Parathyroid adenoma (tissue), 2 donors: Measurements from ENCODE around the gene ADSS1.

ENCODE experiments used
- H2AFZ ChIP-seq: fragments of 300-600 bp; sonication (generic); one replicate; pipeline ENCODE4 v1.7.0; 2017; ENCODE audit warnings: antibody characterized with exemption, mild to moderate bottlenecking
- H3K27ac ChIP-seq: fragments of 300-600 bp; sonication (generic); one replicate; pipeline ENCODE4 v1.7.0; 2017
- H3K27me3 ChIP-seq: fragments of 300-600 bp; sonication (generic); one replicate; pipeline ENCODE4 v1.7.0; 2017; ENCODE audit warnings: low read length; ENCODE audit not compliant: control insufficient read depth, insufficient read depth
- H3K36me3 ChIP-seq: fragments of 300-600 bp; sonication (generic); one replicate; pipeline ENCODE4 v1.7.0; 2017; ENCODE audit warnings: low read length; ENCODE audit not compliant: control insufficient read depth, insufficient read depth
- H3K4me1 ChIP-seq: fragments of 300-600 bp; sonication (generic); one replicate; pipeline ENCODE4 v1.7.0; 2017; ENCODE audit warnings: control low read depth
- H3K4me2 ChIP-seq: fragments of 300-600 bp; sonication (generic); one replicate; pipeline ENCODE4 v1.7.0; 2017; ENCODE audit warnings: low read length
- H3K4me3 ChIP-seq: fragments of 300-600 bp; sonication (generic); one replicate; pipeline ENCODE4 v1.7.0; 2017; ENCODE audit warnings: low read depth, low read length
- H3K79me2 ChIP-seq: fragments of 300-600 bp; sonication (generic); one replicate; pipeline ENCODE4 v1.7.0; 2017; ENCODE audit warnings: control low read depth
- H3K9ac ChIP-seq: fragments of 300-600 bp; sonication (generic); one replicate; pipeline ENCODE4 v1.7.0; 2017; ENCODE audit warnings: mild to moderate bottlenecking
- H3K9me3 ChIP-seq: fragments of 300-600 bp; sonication (generic); one replicate; pipeline ENCODE4 v1.7.0; 2017; ENCODE audit warnings: low read length; ENCODE audit not compliant: control insufficient read depth
- TF ChIP-seq, protein P1 (sequence below): fragments of 300-600 bp; sonication (generic); IDR thresholded peaks from one replicate; pipeline ENCODE4 v1.7.0; 2017; ENCODE audit warnings: antibody characterized with exemption, mild to moderate bottlenecking
- donor health status: primary hyperparathyroidism.

Gene ADSS1

DNA sequence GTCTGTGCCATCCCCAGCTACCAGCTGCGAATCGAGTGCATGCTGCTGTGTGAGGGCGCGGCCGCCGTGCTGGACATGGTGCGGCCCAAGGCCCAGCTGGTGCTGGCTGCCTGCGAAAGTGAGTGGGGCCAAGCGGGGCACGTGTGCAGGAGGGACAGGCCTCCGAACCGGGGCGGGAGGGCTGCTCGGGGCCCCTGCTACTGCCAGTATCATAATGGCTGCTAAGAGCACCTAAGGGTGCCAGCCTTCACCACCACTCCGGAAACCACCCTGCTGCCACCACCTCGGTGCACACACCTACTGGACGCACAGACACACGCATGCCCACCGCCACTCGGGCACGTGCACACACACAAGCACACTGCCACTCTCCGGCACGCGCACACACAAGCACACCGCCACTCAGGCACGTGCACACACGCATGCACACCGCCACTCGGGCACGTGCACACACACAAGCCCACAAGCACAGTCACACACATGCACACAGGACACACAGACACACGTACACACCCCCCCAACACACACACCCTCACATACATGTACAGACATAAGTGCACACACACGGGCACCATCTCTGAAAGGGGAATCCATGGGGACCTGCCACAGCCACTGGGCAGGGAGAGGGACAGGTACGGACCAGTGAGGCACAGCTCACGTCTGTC, 13.8 kb upstream of the ADSS1 start:
- no peaks in the 10 kb centered on the region for H3K4me1 ChIP-seq
- no peak overlapping the region for H3K4me3 ChIP-seq
- H3K79me2 ChIP-seq, result no peaks in the 10 kb centered on the region
- H3K9me3 ChIP-seq, result no peaks in the 10 kb centered on the region
- TF ChIP-seq, protein P1, sequence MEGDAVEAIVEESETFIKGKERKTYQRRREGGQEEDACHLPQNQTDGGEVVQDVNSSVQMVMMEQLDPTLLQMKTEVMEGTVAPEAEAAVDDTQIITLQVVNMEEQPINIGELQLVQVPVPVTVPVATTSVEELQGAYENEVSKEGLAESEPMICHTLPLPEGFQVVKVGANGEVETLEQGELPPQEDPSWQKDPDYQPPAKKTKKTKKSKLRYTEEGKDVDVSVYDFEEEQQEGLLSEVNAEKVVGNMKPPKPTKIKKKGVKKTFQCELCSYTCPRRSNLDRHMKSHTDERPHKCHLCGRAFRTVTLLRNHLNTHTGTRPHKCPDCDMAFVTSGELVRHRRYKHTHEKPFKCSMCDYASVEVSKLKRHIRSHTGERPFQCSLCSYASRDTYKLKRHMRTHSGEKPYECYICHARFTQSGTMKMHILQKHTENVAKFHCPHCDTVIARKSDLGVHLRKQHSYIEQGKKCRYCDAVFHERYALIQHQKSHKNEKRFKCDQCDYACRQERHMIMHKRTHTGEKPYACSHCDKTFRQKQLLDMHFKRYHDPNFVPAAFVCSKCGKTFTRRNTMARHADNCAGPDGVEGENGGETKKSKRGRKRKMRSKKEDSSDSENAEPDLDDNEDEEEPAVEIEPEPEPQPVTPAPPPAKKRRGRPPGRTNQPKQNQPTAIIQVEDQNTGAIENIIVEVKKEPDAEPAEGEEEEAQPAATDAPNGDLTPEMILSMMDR, result no peak
- no peak overlapping the region for H2AFZ ChIP-seq
- H3K4me2 ChIP-seq, result no peak overlapping the region
- H3K9ac ChIP-seq, result no peak overlapping the region
- H3K36me3 ChIP-seq, result no peaks in the 10 kb centered on the region
- no peaks in the 10 kb centered on the region for H3K27me3 ChIP-seq
- H3K27ac ChIP-seq, result no peak overlapping the region

DNA sequence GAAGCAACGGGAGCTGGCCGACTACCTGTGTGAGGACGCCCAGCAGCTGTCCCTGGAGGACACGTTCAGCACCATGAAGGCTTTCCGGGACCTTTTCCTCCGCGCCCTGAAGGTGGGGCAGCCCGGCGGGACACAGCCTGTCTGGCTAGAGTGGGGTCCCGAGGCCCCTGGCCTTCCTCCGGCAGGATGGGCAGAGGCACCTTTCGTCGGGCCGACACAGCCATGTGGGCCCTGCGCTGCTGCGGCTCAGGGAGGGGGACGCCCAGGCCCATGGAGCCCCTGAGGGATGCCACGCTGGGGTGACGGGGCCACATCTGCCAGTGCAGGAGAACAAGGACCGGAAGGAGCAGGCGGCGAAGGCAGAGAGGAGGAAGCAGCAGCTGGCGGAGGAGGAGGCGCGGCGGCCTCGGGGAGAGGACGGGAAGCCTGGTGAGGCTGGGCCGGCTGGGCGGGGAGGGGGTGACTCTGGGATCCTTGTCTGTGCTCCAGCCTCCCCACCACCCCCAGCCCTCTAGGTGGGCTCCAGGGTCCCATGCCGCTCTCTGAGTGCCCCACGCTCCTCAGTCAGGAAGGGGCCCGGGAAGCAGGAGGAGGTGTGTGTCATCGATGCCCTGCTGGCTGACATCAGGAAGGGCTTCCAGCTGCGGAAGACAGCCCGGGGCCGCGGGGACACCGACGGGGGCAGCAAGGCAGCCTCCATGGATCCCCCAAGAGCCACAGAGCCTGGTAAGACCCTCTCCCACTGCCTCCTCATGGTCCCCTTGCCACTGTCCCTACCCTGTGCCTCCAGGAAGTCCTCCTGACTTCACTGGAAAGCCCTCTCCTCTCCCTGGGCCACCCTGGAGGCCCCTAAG, 10.9 kb upstream of the ADSS1 start:
- Histone ChIP-seq H3K79me2 (no peaks in the 10 kb centered on the region), H2AFZ (no peak overlapping the region), H3K27ac (no peak overlapping the region), H3K9ac (no peak overlapping the region), H3K27me3 (no peaks in the 10 kb centered on the region), H3K4me1 (no peaks in the 10 kb centered on the region), H3K36me3 (no peaks in the 10 kb centered on the region), H3K4me2 (no peak overlapping the region), H3K4me3 (no peak overlapping the region), H3K9me3 (no peaks in the 10 kb centered on the region)
- TF ChIP-seq, protein P1, result no peak

DNA sequence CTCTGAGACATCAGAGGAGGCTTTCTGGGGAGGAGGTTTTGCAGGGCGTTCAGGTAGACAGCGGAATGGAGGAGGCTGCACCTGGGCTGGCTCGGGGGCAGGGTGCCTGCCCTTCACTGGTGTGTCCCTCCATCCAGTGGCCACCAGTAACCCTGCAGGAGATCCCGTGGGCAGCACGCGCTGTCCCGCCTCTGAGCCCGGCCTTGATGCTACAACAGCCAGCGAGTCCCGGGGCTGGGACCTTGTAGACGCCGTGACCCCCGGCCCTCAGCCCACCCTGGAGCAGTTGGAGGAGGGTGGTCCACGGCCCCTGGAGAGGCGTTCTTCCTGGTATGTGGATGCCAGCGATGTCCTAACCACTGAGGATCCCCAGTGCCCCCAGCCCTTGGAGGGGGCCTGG, 10.0 kb upstream of the ADSS1 start:
- Histone ChIP-seq H3K4me1 (no peaks in the 10 kb centered on the region), H3K9me3 (no peaks in the 10 kb centered on the region), H3K36me3 (no peaks in the 10 kb centered on the region), H3K79me2 (no peaks in the 10 kb centered on the region), H3K4me3 (no peak overlapping the region), H2AFZ (no peak overlapping the region), H3K4me2 (no peak overlapping the region), H3K27ac (no peak overlapping the region), H3K9ac (no peak overlapping the region), H3K27me3 (no peaks in the 10 kb centered on the region)
- TF ChIP-seq, protein P1, result no peak

DNA sequence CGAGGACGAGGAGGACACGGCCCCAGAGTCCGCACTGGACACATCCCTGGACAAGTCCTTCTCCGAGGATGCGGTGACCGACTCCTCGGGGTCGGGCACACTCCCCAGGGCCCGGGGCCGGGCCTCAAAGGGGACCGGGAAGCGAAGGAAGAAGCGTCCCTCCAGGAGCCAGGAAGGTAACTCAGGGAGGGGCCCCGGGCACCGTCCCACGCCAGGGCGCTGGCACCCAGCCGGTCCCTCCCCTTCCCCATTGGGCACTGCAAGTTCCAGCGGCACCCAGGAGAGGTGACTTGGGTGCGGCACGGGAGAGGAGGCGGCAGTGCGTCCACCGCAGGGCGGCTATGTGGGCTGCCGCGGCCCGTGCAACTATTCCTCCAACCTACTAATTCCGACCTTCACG, 9.3 kb upstream of the ADSS1 start:
- Histone ChIP-seq H3K4me3 (no peak overlapping the region), H3K27ac (no peak overlapping the region), H3K36me3 (no peaks in the 10 kb centered on the region), H3K79me2 (no peaks in the 10 kb centered on the region), H3K9ac (no peak overlapping the region), H3K4me1 (no peaks in the 10 kb centered on the region), H3K9me3 (no peaks in the 10 kb centered on the region), H3K4me2 (no peak overlapping the region), H3K27me3 (no peaks in the 10 kb centered on the region), H2AFZ (no peak overlapping the region)
- TF ChIP-seq, protein P1, result no peak
